Measurements from ENCODE around the gene ASPM.

The ASPM gene

DNA sequence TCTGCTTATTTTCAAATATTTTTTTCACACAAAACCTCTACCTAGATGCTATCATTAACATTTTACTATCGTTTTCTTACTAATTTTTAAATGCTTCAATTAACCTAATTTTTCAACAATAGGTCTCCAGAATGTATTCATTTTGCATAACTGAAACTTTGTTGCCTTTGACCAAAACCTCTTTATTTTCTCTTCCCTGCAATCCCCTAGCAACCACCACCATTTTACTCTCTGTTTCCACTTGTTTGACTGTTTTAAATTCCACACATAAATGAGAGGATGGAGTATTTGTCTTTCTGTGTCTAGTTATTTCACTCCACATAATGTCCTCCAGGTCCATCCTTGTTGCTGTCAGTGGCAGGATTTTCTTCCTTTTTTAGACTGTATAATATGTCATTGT is 69.9 kb downstream of the ASPM start:
- ChIA-PET CTCF (no interaction called here), POLR2A (ENCODE audit: low non-redundant PET) (no interaction called here)
- DNase-seq (ENCODE audit: low spot score), result no peak
- no peak overlapping the region for H3K27ac ChIP-seq
- TF ChIP-seq, protein P1, sequence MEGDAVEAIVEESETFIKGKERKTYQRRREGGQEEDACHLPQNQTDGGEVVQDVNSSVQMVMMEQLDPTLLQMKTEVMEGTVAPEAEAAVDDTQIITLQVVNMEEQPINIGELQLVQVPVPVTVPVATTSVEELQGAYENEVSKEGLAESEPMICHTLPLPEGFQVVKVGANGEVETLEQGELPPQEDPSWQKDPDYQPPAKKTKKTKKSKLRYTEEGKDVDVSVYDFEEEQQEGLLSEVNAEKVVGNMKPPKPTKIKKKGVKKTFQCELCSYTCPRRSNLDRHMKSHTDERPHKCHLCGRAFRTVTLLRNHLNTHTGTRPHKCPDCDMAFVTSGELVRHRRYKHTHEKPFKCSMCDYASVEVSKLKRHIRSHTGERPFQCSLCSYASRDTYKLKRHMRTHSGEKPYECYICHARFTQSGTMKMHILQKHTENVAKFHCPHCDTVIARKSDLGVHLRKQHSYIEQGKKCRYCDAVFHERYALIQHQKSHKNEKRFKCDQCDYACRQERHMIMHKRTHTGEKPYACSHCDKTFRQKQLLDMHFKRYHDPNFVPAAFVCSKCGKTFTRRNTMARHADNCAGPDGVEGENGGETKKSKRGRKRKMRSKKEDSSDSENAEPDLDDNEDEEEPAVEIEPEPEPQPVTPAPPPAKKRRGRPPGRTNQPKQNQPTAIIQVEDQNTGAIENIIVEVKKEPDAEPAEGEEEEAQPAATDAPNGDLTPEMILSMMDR (conservative IDR thresholded peaks at IDR 0.05; ENCODE audit: low read depth), result no peak

- ChIA-PET POLR2A (ENCODE audit: low non-redundant PET) (no interaction called here), CTCF (interaction anchor here (0.6 to 0.7 kb wide), 2 partner anchors 16 to 217 kb away, joined by 3 to 6 read pairs; no protein-coding TSS in a partner anchor)
- H3K27ac ChIP-seq, result no peak overlapping the region
- no peak for DNase-seq (ENCODE audit: low spot score)
- TF ChIP-seq, protein P1 (conservative IDR thresholded peaks at IDR 0.05; ENCODE audit: low read depth), result no peak
These were observed 72.5 kb downstream of the ASPM start for GRCh38 chr1:197073978-197074377.

GRCh38 chr1:197067457-197067818 is 79.0 kb downstream of the ASPM start:
- ChIA-PET POLR2A (ENCODE audit: low non-redundant PET) (no interaction called here), CTCF (interaction anchor here (0.7 kb wide), 1 partner anchor 40 kb away, joined by 4 read pairs; no protein-coding TSS in a partner anchor)
- DNase-seq (ENCODE audit: low spot score), result no peak
- H3K27ac ChIP-seq, result no peak overlapping the region
- TF ChIP-seq, protein P1 (conservative IDR thresholded peaks at IDR 0.05; ENCODE audit: low read depth), result no peak

DNA sequence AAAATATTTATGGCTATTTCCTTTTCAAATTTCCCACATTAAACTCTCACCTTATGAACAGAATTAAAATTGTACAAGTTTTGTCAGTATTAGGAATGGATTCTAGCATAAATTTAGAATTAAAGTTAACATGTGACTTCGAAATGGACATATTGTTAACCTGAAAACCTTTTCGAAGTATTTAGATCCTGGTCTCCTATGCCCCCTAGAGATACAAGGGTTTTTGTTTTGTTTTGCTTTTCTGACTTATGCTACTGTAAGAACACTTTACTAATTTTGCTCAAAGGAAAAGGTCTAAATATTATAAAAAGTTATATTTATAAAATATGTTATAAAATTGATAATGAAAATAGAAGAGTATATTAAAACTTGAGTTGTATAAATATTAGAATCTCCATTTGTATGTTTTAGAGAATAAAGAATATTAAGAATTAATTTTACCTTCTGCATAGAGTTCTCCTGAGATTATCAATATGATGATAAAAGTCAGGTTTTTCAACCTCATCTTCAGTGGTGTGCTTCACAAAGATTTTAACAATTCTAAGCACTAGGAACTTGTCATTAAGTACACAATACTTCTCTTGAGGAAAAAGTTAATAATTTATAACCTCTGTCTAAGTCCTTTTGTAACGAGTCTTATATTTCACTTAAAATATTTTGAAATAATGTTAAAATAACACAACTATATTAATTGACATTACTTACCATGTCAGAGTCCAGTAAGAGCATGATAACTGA is 79.6 kb downstream of the ASPM start, which contains the start of gene F13B:
F13B (minus strand) TSS at position 542 of the 738 bp plus-strand sequence; CDS start at position 505, 37 bp downstream.
- TF ChIP-seq, protein P1 (conservative IDR thresholded peaks at IDR 0.05; ENCODE audit: low read depth), result no peak
- no peak within 1 kb of the TSS for H3K27ac ChIP-seq
- peak; percentile 13 for DNase-seq (ENCODE audit: low spot score)
- POLR2A ChIA-PET (ENCODE audit: low non-redundant PET), result no interaction called here
- CTCF ChIA-PET, result no interaction called here

- ChIA-PET POLR2A (ENCODE audit: low non-redundant PET) (no interaction called here), CTCF (no interaction called here)
- DNase-seq (ENCODE audit: low spot score), result no peak
- no peak overlapping the region for H3K27ac ChIP-seq
- TF ChIP-seq, protein P1 (conservative IDR thresholded peaks at IDR 0.05; ENCODE audit: low read depth), result no peak
These were observed 80.2 kb downstream of the ASPM start for GRCh38 chr1:197066277-197066676.

GRCh38 chr1:197065559-197065958 is 80.9 kb downstream of the ASPM start:
- ChIA-PET CTCF (interaction anchor here (0.6 to 0.9 kb wide), 2 partner anchors 37 to 1158 kb away, joined by 3 read pairs; no protein-coding TSS in a partner anchor), POLR2A (ENCODE audit: low non-redundant PET) (no interaction called here)
- TF ChIP-seq, protein P1 (conservative IDR thresholded peaks at IDR 0.05; ENCODE audit: low read depth), result no peak
- no peak overlapping the region for H3K27ac ChIP-seq
- DNase-seq (ENCODE audit: low spot score), result no peak

Data from RWPE1 (cell line).